Endothelial cell of umbilical vein (primary cell): ENCODE measurements around the gene PIEZO2. TPM values are rescaled to one million over a fixed set of nuclear protein-coding genes. Genes with fewer than 3 reads are reported as not detected.

Experiments used
- BruUV-seq: library from RNA; stranded (reverse); fragments of 400-500 nt; replicated peaks from 2 replicates; lab custom pipeline; 2021; lab: Mats Ljungman, UMichigan
- CTCF ChIA-PET: fragments of 300-600, 350-600 bp; sonication (Branson Sonifier 250); formaldehyde crosslinking; loops from one replicate; lab custom pipeline; 2021; ENCODE audit warnings: antibody characterized with exemption, inconsistent platforms; lab: Charles Lee
- POLR2A ChIA-PET: fragments of 300-600, 350-600 bp; sonication (Branson Sonifier 250); formaldehyde crosslinking; loops from one replicate; lab custom pipeline; 2021; ENCODE audit warnings: antibody characterized with exemption, inconsistent platforms; lab: Charles Lee
- DNase-seq: peaks from one replicate; pipeline ENCODE4 v3.0.0-alpha.2; 2011; ENCODE audit warnings: low read depth, low spot score
- FAIRE-seq: peaks from 2 replicates; lab custom pipeline; 2011; peaks lifted over from hg19 to GRCh38; lab: Jason Lieb, UNC
- H2AFZ ChIP-seq: 2 replicates; pipeline ENCODE4 v1.6.0; 2012; ENCODE audit warnings: low read depth, low read length, control low read depth, inconsistent platforms
- H3K27ac ChIP-seq: 2 replicates; pipeline ENCODE4 v1.5.1; 2011; ENCODE audit warnings: low read depth, mild to moderate bottlenecking, control low read depth, low read length, moderate library complexity; ENCODE audit not compliant: insufficient read depth
- H3K27me3 ChIP-seq, 2 experiments: 2 replicates each; pipeline versions ENCODE4 v1.6.0 to v1.6.1; 2011; ENCODE audit warnings: low read length in 2 of 2, mixed read lengths in 1 of 2; ENCODE audit not compliant: control insufficient read depth in 2 of 2, insufficient read depth in 2 of 2
- H3K36me3 ChIP-seq, 2 experiments: 2 replicates in 1 of 2; 3 replicates in 1 of 2; pipeline ENCODE4 v1.5.1; 2011; ENCODE audit warnings: low read length in 2 of 2, mild to moderate bottlenecking in 1 of 2, moderate library complexity in 1 of 2; ENCODE audit not compliant: control insufficient read depth in 2 of 2, insufficient read depth in 2 of 2; ENCODE audit errors: extremely low read depth in 1 of 2
- H3K4me1 ChIP-seq: 3 replicates; pipeline ENCODE4 v1.5.1; 2011; ENCODE audit warnings: mild to moderate bottlenecking, low read length; ENCODE audit not compliant: control insufficient read depth, insufficient read depth; ENCODE audit errors: extremely low read depth
- H3K4me2 ChIP-seq: 2 replicates; pipeline ENCODE4 v1.6.1; 2011; ENCODE audit warnings: low read length, control low read depth, mixed read lengths; ENCODE audit not compliant: insufficient read depth
- H3K4me3 ChIP-seq, 3 experiments: fragments of 200-600 bp in 1 of 3; sonication (generic), shearing (Covaris generic) in 1 of 3; replicated peaks in 1 of 3; 2 replicates each; pipeline ENCODE4 v1.5.1; 2011 to 2016; ENCODE audit warnings: control low read depth in 3 of 3, low read length in 3 of 3, mild to moderate bottlenecking in 2 of 3, inconsistent platforms in 1 of 3, low read depth in 1 of 3, moderate library complexity in 1 of 3; ENCODE audit not compliant: insufficient read depth in 1 of 3
- H3K79me2 ChIP-seq: 2 replicates; pipeline ENCODE4 v1.6.0; 2012; ENCODE audit warnings: low read length, inconsistent platforms; ENCODE audit not compliant: control insufficient read depth, insufficient read depth
- H3K9ac ChIP-seq: replicated peaks from 2 replicates; pipeline ENCODE3; 2011; ENCODE audit warnings: low read length, control low read depth; ENCODE audit not compliant: insufficient read depth; ENCODE audit errors: extremely low read depth
- H3K9me1 ChIP-seq: replicated peaks from 3 replicates; pipeline ENCODE4 v1.6.0; 2011; ENCODE audit warnings: mild to moderate bottlenecking, low read length; ENCODE audit not compliant: control insufficient read depth, insufficient read depth; ENCODE audit errors: extremely low read depth
- H3K9me3 ChIP-seq: replicated peaks from 2 replicates; pipeline ENCODE4 v1.5.1; 2012; ENCODE audit warnings: low read length, inconsistent platforms; ENCODE audit not compliant: control insufficient read depth, insufficient read depth
- H4K20me1 ChIP-seq: replicated peaks from 2 replicates; pipeline ENCODE3; 2011; ENCODE audit warnings: mild to moderate bottlenecking, low read length; ENCODE audit not compliant: control insufficient read depth, insufficient read depth; ENCODE audit errors: extremely low read depth
- CTCF ChIP-seq, 2 donors: IDR thresholded peaks; 1 replicate in 1 of 2; 2 replicates in 1 of 2; pipeline ENCODE4 v1.5.1; 2011; ENCODE audit warnings: low read length in 2 of 2, mild to moderate bottlenecking in 2 of 2, moderate library complexity in 2 of 2, control low read depth in 1 of 2, inconsistent platforms in 1 of 2, low read depth in 1 of 2; ENCODE audit not compliant: insufficient read depth in 1 of 2; ENCODE audit errors: extremely low read depth in 1 of 2
- EZH2 ChIP-seq: IDR thresholded peaks from 2 replicates; pipeline ENCODE4 v1.6.1; 2012; ENCODE audit warnings: borderline replicate concordance, low read depth, mild to moderate bottlenecking, moderate library complexity, low read length, inconsistent platforms; ENCODE audit not compliant: severe bottlenecking
- FOS ChIP-seq: IDR thresholded peaks from 2 replicates; pipeline ENCODE4 v1.6.1; 2011; ENCODE audit warnings: mild to moderate bottlenecking, low read length, moderate library complexity, borderline replicate concordance; ENCODE audit not compliant: insufficient read depth
- GATA2 ChIP-seq: IDR thresholded peaks from 2 replicates; pipeline ENCODE4 v1.7.0; 2011; ENCODE audit warnings: low read depth, mild to moderate bottlenecking, moderate library complexity, mixed read lengths, low read length; ENCODE audit not compliant: insufficient read length, insufficient read depth
- JUN ChIP-seq: IDR thresholded peaks from 2 replicates; pipeline ENCODE4 v1.6.1; 2011; ENCODE audit warnings: borderline replicate concordance, low read depth; ENCODE audit not compliant: insufficient read length, insufficient read depth
- MAX ChIP-seq: IDR thresholded peaks from 2 replicates; pipeline ENCODE4 v1.6.1; 2011; ENCODE audit not compliant: insufficient read depth, insufficient read length
- MYC ChIP-seq: IDR thresholded peaks from one replicate; pipeline ENCODE4 v1.6.1; 2011; ENCODE audit warnings: mild to moderate bottlenecking, low read depth, low read length
- POLR2A ChIP-seq: IDR thresholded peaks from 2 replicates; pipeline ENCODE4 v1.6.1; 2012; ENCODE audit warnings: low read depth, mild to moderate bottlenecking, control low read depth, low read length
- POLR2AphosphoS5 ChIP-seq: IDR thresholded peaks from 2 replicates; pipeline ENCODE4 v1.6.1; 2012; ENCODE audit warnings: low read depth, mild to moderate bottlenecking, control low read depth, low read length, moderate library complexity; ENCODE audit not compliant: insufficient read depth
- dilution Hi-C: fragments of 300-500 bp; cut with MboI; formaldehyde crosslinking; loops from one replicate; pipeline ENCODE4 v1.15.0; 2019; ENCODE audit warnings: low sequenced_read_pairs; ENCODE audit not compliant: extremely low pct_ligation_motif_present
- intact Hi-C: fragments of 100-400 bp; cut with micrococcal nuclease; formaldehyde crosslinking; loops from one replicate; pipeline ENCODE4 v1.10.0; 2022
- polyA plus RNA-seq, 4 experiments: library from polyadenylated mRNA; depleted of rRNA in 3 of 4; stranded (reverse) in 3 of 4; unstranded in 1 of 4; fragments of >200 nt; gene quantifications; 2 replicates each; pipeline versions ENCODE4 v1.2.1 to v1.2.3, GENCODE V29; 2011 to 2012; ENCODE audit warnings: missing spikeins in 1 of 4
- total RNA-seq: library from RNA; stranded (reverse); gene quantifications from 2 replicates; pipeline ENCODE4 v1.2.3, GENCODE V29; 2021

Gene PIEZO2
- total and polyA plus RNA-seq, 2 donors (not counting 3 experiments of a cell fraction or from before 2014, with no cell fraction given) = 1.7 to 11.2 TPM

- TF ChIP-seq EZH2 (no peak), JUN (no peak), MYC (no peak), POLR2A (no peak), CTCF (IDR thresholded peaks at IDR 0.05; ENCODE audit: extremely low read depth in 1 of 2, insufficient read depth in 1 of 2, low read depth in 1 of 2, low read length in 2 of 2) (no peak), MAX (no peak)
- Histone ChIP-seq H3K36me3 (no peaks in the 10 kb centered on the region), H2AFZ (no peak overlapping the region), H3K9me1 (no peaks in the 10 kb centered on the region), H3K27ac (no peak overlapping the region), H3K9me3 (no peaks in the 10 kb centered on the region), H3K4me2 (no peak overlapping the region), H3K9ac (no peak overlapping the region), H4K20me1 (no peaks in the 10 kb centered on the region), H3K4me3 (no peak overlapping the region), H3K79me2 (no peaks in the 10 kb centered on the region), H3K27me3 (no peaks in the 10 kb centered on the region), H3K4me1 (no peaks in the 10 kb centered on the region)
- no peak for FAIRE-seq
- BruUV-seq = no TSS peak
- DNase-seq = no peak
- CTCF ChIA-PET = interaction anchor here (1.7 kb wide), 1 partner anchor 11 kb away, joined by 9 read pairs; no protein-coding TSS in a partner anchor
- dilution Hi-C loops = no loop called here
- intact Hi-C loops = no loop called here
- POLR2A ChIA-PET = no interaction called here
These were observed 351.5 kb downstream of the PIEZO2 start for GRCh38 chr18:10797896-10798295.

- Histone ChIP-seq H2AFZ (no peak overlapping the region), H3K9me3 (no peaks in the 10 kb centered on the region), H3K9me1 (no peaks in the 10 kb centered on the region), H3K9ac (no peak overlapping the region), H3K36me3 (no peaks in the 10 kb centered on the region), H4K20me1 (no peaks in the 10 kb centered on the region), H3K27ac (no peak overlapping the region), H3K27me3 (no peaks in the 10 kb centered on the region), H3K79me2 (no peaks in the 10 kb centered on the region), H3K4me3 (no peak overlapping the region), H3K4me2 (no peak overlapping the region), H3K4me1 (no peaks in the 10 kb centered on the region)
- no peak for TF ChIP-seq MAX
- TF ChIP-seq POLR2AphosphoS5 = no peak
- no peak for TF ChIP-seq FOS
- no peak for TF ChIP-seq GATA2
- TF ChIP-seq EZH2 = no peak
- no peak for TF ChIP-seq POLR2A
- no peak for TF ChIP-seq JUN
- TF ChIP-seq CTCF (IDR thresholded peaks at IDR 0.05; ENCODE audit: extremely low read depth in 1 of 2, insufficient read depth in 1 of 2, low read depth in 1 of 2, low read length in 2 of 2) = no peak
- CTCF ChIA-PET = interaction anchor here (1.0 kb wide), 1 partner anchor 14 kb away, joined by 3 read pairs; no protein-coding TSS in a partner anchor
- dilution Hi-C loops = no loop called here
- no peak for DNase-seq
- no TSS peak for BruUV-seq
- POLR2A ChIA-PET = no interaction called here
- intact Hi-C loops = no loop called here
- FAIRE-seq = no peak
These were observed 354.6 kb downstream of the PIEZO2 start for GRCh38 chr18:10794771-10795170.
